ENCODE measurements around the gene TTC6. TPM values are rescaled to one million over a fixed set of nuclear protein-coding genes. Genes with fewer than 3 reads are reported as not detected.

TTC6 gene
- total and polyA plus RNA-seq, 10 of the 15 experiments (the other 5 are each of a cell fraction or from before 2014, with no cell fraction given), result not detected

DNA sequence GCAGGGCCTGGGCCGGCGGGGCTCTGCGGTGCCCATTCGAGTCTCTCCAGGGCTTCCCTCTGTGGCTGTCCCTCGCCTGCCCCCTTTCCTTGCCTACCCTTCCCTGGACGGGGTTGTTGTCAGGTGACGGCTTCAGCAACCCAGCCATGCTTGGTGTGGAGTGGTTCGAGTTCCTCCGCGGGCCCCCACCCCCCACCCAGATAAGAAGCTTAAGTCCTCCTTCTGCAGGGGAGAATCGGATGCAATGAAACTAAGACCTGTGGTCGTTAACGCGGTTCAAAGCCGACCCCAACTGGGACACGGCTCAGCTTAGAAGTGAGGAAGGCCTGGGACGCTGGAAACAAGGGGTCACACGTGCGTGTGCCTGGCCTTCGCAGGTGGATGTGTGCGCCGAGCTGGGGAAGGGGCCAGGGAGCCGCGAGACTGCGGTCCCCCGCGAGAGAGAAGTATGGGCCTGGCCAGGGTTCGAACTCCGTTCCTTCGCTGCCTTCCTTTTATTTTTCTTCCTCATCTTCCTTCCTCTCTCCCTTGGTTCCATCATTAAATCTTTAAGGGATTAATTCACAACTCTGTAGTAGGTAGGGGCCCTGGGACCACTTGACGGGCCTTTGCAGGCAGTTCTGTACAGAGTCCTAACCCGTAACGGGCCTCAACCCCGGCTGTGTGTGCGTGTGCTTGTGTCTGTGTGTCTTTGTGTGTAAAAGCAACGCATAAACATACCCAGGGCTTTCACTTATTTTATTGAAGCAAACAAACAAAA lies 3.5 kb downstream of the TTC6 start:
- no peak overlapping the region for H3K27ac ChIP-seq (ENCODE audit: control insufficient read depth, insufficient read depth)
- H3K4me1 ChIP-seq (ENCODE audit: control insufficient read depth, insufficient read depth, low read length), result no peaks in the 10 kb centered on the region
- ChIA-PET CTCF (no interaction called here), RAD21 (ENCODE audit: unreplicated experiment) (no interaction called here), POLR2A (no interaction called here), SMC1A (ENCODE audit: uncharacterized antibody, unreplicated experiment) (no interaction called here)
- ATAC-seq (no peak), DNase-seq (ENCODE audit: low read depth, low spot score) (no peak), FAIRE-seq (no peak)
- no peaks in the 10 kb centered on the region for H4K20me1 ChIP-seq (ENCODE audit: control insufficient read depth, insufficient read depth)
- no peaks in the 10 kb centered on the region for H3K36me3 ChIP-seq (ENCODE audit: control insufficient read depth in 2 of 2, insufficient read depth in 2 of 2, low read length in 1 of 2)
- BruUV-seq (replicated peaks), result no TSS peak
- no peak overlapping the region for H3K9ac ChIP-seq (ENCODE audit: control insufficient read depth, insufficient read depth, low read length)
- no peaks in the 10 kb centered on the region; the same call in 2 of the 3 replicates for H3K9me3 ChIP-seq (replicated peaks; ENCODE audit: control insufficient read depth, insufficient read depth, low read length)
- H3K27me3 ChIP-seq (replicated peaks in 1 of 2; ENCODE audit: control insufficient read depth in 2 of 2, insufficient read depth in 2 of 2, low read length in 1 of 2), result no peaks in the 10 kb centered on the region; a peak in 2 of 4 replicates
- intact Hi-C loops (cut with micrococcal nuclease; ENCODE audit: unreplicated experiment) (no loop called here), in situ Hi-C loops (cut with MboI) (no loop called here)
- H2AFZ ChIP-seq (ENCODE audit: control insufficient read depth, low read depth, low read length), result no peak overlapping the region
- WGBS (ENCODE audit: insufficient coverage, insufficient replicate concordance, low lambda C conversion rate, missing lambda C conversion rate), result 48% methylated on average over 33 of the region's 36 CpGs
- no peak overlapping the region for H3K4me3 ChIP-seq
- no peak for TF ChIP-seq RBBP5 (conservative IDR thresholded peaks at IDR 0.05)
- no peak for TF ChIP-seq STAT1 (conservative IDR thresholded peaks at IDR 0.05)
- no peak for TF ChIP-seq EP300 (IDR thresholded peaks at IDR 0.05; ENCODE audit: borderline replicate concordance in 1 of 2, control insufficient read depth in 1 of 2, low read depth in 2 of 2, low read length in 2 of 2)
- TF ChIP-seq RB1 (IDR thresholded peaks at IDR 0.05; ENCODE audit: borderline replicate concordance), result no peak
- no peak for TF ChIP-seq SP1 (IDR thresholded peaks at IDR 0.05; ENCODE audit: low read depth, low read length)
- no peak for TF ChIP-seq PAX5 (IDR thresholded peaks at IDR 0.05; ENCODE audit: borderline replicate concordance, low read depth, low read length)
- no peak for TF ChIP-seq EGR1 (IDR thresholded peaks at IDR 0.05; ENCODE audit: borderline replicate concordance in 1 of 2, low read depth in 2 of 2, low read length in 2 of 2)
- H3K79me2 ChIP-seq (ENCODE audit: control insufficient read depth, insufficient read depth, low read length), result no peaks in the 10 kb centered on the region
- H3K4me2 ChIP-seq (ENCODE audit: control insufficient read depth, insufficient read depth), result no peak overlapping the region

Data from GM12878 (cell line).